ENCODE data around the gene SYNE1.

Gene SYNE1

DNA sequence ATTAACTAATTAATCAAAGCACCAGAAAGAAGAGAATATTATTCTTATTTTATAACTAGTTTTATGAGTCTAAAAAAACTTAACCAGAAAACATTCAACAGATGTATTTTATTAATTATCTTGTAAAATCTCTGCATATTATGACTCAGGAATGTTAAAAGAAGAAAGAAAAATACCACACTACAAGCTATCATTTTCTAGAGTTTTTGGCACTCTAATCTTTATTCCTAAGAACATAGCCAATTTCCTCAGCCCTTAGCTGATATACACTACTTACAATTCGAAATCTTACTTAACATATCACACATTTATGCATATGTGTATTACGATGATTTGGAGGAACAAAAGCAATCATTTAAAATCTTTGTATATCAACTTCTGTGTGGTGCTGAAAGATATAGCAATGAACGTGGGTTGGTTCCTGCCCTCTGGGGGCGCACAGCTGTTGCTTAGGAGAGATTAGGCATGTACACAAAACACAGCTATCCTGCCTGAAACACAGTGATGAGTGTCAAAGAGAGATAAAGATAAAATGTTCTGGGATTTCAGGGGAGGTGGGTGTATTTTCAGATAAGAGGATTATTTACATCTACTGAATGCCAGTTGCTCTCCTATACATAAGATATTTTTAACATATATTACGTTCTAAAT is 404.5 kb downstream of the SYNE1 start:
- no peak for DNase-seq (ENCODE audit: low read depth in 2 of 2)

DNA sequence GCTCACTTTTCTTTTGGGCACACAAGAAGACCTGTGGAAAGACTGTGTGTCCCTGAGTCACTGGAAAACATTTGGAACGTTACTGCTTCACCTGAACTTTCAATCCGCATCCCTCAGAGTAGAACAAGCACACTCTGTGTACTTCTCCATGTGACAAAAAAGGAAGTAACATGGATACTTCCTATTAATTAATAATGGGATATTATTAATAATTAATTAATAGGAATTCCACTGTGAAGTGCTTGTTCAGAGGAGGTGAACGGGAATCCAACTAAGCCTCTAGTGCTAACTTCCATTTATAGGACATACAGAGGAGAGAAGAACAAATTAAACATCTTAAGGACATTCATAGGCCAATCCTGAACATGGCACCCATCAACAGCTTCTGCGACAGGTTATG is 407.8 kb downstream of the SYNE1 start:
- no peak for DNase-seq (ENCODE audit: low read depth in 2 of 2)

DNA sequence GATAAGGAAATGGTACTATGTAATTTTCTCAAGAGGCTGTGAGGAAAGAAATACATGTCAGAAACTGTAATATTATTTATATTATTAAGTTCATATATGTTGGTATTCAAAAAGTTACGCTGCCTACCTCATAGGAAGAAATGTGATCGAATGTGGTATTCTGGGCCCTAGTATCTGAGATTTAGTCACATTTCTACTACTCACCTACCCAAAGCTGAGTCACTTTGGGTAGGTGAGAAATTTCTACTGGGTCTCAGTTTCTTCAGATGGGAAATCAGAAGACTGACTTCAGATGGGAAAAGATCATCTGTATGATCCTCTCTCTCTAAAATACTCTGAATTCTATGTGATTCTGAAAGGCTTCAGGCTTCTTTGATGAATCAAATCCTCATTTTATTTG is 411.0 kb downstream of the SYNE1 start:
- no peak for DNase-seq (ENCODE audit: low read depth in 2 of 2)

DNA sequence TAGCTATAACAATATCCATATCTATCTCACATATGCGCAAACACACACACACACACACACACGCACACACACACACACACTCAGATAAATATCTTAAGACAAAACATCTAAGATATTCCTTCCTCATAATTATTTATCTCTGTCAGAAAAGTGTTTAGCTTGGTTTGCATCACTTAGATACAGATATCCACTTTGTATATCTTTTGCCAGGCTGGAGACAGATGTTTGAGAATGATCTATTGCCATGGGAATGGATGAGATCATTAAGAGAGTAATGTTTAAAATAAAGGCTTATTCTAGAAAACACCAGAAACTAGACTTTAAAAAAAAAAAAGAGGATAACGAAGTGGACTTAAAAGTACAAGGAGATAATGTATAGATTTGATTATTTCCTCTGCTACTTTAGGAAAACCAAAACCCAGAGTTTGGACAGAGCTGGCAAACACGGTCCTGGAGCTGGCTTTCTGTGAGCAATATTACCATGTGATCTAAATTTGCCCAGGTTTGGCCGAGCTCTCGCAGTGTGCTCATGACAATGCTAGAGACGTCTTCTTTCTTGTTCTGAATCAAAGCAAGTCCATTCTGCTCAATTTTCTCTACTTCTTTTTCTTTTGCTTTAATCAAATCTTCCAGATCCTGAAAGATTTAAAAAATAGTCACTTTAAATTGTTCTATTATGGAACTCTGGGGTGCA is 411.8 kb downstream of the SYNE1 start:
- no peak for DNase-seq (ENCODE audit: low read depth in 2 of 2)

DNA sequence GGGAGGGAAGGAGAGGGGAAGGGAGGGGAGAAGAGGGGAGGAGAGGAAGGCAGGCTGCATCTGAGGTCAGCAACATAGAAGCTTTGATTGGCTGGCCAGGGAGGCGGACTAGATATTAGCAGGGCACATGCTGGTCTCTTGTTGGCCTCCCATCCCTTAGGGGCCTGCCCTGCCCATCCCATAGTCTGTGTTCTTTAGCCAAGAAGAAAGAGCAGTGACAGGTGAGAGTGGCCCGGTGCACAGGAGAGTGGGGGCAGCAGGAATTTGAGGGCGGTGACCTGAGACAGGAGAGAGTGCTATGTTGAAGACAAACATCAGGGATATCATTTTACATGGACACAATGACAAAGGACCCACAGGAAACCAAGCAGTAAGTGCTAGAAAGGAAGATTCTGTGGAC is 413.5 kb downstream of the SYNE1 start:
- DNase-seq (ENCODE audit: low read depth in 2 of 2): no peak

DNA sequence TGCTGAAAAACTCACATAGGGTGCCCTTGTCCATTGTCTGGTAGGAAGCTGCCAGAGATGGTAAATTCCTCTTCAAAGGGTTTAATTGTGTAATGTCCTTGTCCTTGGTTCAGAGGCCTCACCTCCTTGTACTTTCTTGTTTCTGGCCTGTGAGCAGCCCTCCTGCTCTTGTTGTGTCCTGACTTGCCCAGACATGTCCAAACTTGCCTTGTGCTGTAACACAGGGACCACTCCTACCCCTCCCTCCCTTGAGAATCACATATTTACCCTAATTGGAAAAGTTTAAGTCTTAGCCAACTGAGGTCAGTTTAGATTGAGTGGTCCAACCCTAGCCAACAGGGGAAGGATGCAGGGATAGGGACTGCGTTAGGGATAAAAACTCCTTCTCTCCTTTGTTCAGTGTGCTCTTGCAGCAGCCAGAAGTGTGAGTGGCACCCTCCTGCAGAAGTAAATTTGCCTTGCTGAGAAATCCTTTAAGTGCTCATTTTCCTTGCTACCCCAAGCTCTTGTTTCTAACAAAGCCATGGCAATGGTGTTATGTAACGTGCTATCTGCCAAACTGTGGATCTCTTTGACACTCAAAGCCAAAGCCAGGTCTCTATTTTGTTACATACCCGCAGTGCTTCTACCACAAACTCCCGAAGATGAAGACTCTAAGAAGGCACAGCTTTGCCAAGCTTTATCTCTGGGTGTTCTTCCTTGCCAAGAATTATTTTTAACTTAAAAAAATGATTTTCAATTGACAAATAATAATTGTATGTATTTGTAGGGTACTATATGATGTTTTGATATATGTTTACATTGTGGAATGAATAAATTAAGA is 415.1 kb downstream of the SYNE1 start:
- DNase-seq (ENCODE audit: low read depth in 2 of 2): no peak

DNA sequence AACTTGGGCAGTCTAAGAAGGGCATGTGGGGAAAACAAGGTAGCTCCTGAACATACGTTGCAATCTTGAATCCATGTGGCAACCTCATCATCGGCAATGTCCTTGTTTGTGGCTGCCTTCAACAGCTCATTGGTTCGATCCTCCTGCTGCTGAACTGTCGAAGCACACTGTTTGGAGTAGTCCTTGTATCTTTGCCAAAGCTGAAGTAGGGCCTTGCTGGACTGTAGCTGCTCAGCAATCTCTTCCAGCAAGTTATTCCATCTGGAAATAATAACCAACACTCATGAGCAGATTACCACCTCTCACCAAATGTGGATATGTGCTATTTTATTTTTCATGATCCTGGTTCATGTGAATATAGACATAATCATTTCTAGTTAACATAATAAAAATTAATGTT is 416.4 kb downstream of the SYNE1 start:
- no peak for DNase-seq (ENCODE audit: low read depth in 2 of 2)

DNA sequence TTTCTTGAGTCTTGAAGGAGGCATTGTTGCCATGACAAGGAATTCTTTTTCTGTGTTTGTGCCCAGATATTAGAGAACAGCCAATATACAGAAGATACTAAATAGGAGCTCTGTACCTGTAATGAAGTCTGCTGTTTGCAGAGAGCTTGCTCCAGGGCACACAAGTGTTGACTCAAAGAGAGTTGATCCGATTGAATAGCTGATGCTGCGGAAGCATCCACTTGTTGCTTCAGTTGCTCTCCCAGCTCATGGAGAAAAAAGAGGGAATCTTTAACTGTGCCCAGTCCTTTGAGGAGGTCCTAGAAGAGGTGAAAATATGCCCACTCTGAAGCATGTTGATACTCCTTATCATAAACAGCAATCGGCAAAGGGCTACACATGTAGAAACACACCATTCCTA is 418.3 kb downstream of the SYNE1 start:
- DNase-seq (ENCODE audit: low read depth in 2 of 2): no peak

DNA sequence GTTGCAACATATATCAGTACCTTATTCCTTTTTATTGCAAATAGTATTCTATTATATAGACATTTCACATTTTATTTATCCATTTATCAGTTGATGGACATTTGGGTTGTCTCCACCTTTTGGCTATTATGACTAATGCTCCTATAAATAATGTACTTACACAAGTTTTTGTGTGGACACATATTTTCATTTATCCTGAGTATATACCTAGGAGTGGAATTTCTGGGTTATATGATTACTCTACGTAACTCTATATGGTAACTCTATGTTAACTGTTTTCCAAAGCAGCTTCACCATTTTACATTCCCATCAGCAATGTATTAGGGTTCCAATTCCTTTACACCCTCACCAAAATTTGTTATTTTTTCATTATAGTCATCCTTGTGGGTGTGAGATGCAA is 424.7 kb downstream of the SYNE1 start:
- no peak for DNase-seq (ENCODE audit: low read depth in 2 of 2)

DNA sequence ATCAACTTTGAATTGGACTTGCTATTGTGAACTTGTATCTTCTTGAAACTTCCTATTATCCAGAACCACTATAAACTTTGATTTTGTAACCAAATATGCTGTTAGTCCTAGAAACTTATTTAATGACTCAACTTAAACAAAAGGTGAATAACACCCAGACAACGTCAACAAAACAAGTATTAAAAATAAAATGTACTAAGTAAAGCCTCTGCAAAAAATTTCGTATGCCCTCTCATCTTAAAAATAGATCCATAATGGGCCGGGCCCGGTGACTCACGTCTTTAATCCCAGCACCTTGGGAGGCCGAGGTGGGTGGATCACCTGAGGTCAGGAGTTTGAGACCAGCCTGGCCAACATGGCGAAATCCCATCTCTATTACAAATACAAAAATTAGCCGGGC is 428.0 kb downstream of the SYNE1 start:
- no peak for DNase-seq (ENCODE audit: low read depth in 2 of 2)

DNA sequence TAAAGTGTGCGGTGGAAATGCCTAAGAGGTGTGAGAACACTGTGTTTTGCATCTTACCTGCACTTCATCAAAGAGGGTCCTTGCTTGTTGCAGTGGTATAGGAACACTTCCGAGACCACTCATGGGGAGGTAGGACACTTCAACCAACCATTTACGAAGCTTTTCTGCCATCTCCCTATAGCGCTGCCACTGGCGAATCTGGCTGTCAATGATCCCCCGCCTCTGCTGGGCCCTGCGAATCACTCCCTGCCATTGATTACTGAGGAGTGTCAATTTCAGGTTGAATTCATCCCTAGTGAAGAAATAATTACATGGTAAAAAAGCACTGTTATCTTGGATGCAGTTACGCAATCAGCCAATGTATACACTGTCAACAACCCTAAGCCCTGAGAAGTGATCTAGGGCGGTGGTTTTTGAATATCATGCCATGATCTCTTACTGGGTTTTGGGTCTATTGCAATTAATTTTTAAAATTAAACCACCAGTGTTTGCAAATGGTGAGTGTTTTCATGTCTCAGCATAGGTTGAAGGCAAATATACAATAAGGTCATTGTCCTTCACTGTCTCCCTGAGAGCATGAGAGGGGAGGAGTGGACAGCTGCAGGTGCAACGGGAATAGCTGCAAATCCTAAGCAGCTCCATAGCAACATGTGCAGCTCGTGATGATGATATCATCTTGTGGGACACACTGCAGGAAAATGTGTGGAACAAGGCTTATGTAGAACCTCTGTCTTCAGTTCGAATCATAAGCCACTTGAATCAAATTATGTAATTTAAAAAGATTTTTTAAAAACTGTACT is 429.0 kb downstream of the SYNE1 start:
- DNase-seq (ENCODE audit: low read depth in 2 of 2): no peak

DNA sequence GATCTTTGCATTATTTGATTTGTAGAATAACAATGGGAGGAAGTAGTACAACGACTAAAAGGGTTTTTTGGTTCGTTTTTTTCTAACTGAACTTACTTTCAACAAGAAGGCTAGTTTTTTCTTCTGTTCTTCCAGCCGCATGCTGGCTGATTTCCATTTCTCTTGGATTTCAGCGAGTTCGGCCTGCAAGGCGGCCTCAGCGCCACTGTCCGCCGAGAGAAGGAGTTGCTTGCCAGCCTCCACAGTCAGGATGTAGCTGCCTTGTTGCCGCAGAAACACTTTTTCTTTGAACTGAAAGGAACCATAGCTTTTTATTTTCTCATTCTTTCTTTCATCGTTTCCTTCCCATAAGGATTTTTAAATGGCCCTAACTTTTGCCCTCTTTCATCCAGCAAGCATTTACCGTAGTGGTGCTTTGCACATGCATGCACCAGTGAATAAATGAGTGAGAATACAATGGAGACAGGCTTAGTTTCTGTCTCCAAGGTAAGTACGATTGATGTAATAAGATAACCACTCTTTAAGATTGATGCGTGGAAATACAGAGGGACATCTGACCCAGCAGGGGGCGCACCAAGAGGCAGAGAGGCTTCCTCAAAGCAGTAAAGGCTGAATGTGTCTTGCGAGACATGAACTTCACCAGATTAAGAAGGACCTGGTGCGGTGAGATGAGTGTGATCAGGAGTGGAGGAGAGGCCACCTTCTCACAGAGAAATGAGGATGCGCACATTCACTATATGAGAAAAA is 430.9 kb downstream of the SYNE1 start:
- peak in 1 of 2 donors; percentile 17 for DNase-seq (ENCODE audit: low read depth in 2 of 2)

DNA sequence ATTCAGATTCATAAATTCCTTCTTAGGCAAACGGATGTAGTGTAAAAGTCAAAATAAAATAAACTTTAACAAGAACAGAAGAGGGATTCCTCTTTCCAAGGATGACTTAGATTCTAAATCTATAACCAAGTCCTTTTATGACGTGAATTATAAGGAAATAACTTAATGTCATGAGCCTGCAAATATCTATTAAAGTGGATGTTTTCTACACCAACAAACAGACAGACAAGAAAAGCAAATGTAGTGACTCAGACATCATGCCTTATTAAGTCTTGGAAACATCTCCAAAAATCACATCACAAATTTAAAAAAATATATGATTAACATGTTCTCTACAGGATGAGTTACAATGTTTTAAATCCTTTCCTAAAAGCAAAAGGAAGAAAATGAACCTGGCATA is 432.6 kb downstream of the SYNE1 start:
- DNase-seq (ENCODE audit: low read depth in 2 of 2): no peak

DNA sequence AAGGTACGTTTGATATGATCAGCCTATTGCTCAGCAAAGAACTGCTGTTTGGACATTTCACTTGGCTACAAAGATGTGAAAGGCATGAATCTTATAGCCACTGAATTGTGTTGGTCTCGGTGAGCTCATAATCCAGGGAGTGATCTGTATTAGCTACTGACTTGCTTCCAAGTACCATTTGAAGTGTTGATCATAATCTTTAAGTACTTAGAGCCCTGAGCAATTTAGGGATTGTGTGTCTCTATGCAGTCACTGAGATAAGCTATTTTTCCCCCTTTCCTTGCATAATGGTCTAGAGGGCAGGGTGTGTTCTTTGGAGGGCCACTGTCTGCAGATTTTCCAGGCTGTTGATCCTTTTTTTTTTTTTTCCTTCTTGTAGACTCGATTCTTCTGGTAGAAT is 436.0 kb downstream of the SYNE1 start:
- no peak for DNase-seq (ENCODE audit: low read depth in 2 of 2)

DNA sequence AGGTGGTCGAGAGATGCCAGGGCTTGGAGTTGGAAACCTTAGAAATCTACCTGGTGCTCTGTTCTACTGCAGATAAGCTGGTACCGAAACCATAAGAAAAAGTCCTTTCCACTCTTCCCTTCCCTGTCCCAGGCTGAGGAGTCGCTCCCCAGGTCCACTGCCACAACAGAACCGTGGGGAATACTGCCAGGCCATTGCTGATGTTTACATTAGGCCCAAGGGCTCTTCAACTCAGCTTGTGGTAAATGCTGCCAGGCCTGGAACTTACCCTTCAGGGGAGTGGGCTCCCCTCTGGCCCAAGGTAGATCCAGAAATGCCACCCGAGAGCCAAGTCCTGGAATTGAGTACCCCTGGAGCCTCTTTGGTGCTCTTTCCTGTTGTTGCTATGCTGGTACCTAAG is 441.3 kb downstream of the SYNE1 start:
- no peak for DNase-seq (ENCODE audit: low read depth in 2 of 2)

DNA sequence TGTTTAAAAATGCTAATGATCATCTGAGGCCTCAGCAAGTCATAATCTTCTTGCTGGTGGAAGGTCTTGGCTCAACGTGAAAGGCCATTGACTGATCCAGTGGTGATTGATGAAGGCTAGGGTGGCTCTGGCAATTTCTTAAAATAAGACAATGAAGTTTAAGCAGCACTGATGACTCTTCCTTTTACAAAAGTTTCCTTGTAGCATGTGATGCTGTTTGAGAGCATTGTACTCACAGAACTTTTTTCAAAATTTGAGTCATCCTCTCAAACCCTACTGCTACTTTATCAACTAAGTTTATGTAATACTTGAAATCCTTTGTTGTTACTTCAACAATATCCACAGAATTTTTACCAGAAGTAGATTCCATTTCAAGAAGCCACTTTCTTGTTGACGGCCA is 447.4 kb downstream of the SYNE1 start:
- DNase-seq (ENCODE audit: low read depth in 2 of 2): no peak

DNA sequence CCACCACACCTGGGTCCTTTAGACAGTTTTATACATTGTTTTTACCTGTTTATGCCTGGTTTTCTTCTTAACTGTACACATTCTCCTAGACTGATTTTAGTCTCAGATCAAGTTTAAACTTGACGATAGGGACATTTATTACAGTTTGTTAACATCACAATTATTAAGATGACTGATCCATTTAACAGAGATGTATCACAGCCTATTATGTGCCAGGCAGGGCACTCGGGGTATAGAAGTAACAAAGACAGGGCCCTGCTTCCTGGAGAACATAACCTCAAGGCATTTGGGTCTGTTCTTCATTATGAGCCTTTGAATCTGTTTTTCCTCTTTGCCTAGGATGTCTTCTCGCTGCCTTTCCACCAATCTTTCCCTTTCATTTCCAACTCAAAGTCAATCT is 449.2 kb downstream of the SYNE1 start:
- no peak for DNase-seq (ENCODE audit: low read depth in 2 of 2)

DNA sequence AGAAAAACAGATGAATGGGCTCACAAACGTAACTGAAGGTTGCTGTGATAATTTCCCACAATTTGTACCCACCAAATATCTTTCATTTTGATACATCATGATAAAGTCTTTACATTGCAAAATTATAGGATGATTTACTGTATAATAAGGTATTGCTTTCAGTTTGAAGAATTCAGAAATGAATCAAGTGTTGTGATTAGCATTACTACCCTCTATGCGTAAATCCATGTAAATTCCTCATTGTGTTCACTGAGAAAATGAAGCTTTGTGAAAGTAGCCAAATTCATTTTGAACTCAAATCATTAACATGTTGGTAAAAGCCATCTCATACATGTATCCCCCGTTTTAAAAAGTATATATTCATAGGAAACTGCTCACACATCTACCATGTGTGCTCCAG is 450.3 kb downstream of the SYNE1 start:
- no peak for DNase-seq (ENCODE audit: low read depth in 2 of 2)

DNA sequence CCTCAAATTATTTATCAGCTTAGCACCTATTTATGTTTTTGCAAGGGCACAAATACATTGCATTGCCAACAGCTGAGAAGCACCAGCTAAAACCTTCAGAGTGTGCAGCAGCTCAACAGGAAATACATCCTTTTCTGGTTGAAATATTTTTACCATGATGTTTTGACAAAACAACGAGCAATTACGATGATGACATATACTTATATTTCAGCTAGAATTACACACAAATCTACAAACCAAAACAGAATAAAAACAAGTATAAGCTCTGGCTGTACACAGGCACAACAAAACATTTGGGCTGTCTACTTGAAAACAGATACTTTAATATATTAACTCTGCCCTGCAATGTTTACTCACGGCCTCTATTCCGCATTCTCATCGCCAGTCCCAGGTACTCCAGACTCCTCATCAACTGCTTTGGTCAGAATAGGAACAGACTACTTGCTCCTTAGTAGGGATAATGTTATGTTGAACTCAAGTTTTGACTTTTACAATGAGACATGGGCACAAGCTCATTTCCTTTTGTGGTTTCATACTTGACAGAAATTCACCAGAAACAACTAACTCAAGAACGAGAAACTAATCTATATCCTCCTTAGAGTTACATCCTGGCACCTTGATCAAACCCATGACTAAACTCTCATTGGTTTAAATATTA is 452.1 kb downstream of the SYNE1 start:
- no peak for DNase-seq (ENCODE audit: low read depth in 2 of 2)

DNA sequence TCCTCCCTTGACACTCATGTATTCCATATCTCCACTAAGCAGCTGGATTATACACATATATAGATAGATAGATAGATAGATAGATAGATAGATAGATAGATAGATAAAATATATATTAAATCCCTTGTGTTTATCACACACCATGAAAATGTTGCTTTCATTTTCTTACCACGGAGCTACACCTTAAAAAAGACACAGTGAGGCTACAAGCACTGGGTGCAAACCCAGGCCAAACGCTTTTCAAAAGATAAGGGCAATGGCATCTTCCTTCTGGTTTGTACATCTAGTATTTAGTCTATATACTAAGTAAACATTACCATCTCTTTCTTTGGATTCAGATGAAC is 452.6 kb downstream of the SYNE1 start:
- DNase-seq (ENCODE audit: low read depth in 2 of 2): no peak

DNA sequence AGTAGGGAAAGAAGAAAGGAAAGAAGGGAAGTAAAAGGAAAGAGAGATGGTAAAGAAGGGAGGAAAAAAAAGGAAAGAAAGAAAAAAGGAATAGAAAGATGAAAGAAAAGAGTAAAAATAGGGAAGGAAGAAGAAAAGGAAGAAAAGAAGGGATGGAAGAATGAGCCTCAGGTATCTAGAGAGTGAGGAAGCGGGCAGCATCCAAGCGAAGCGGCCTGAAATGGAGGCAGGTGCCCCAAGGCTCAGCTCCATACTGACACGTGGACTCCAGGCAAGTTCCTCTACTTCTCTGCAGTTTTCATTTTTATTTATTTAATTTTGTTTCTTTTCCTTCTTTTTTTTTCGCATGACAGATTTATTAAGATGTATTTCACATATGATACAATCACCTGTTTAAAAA is 456.6 kb downstream of the SYNE1 start:
- DNase-seq (ENCODE audit: low read depth in 2 of 2): no peak

All from stimulated activated CD8-positive, alpha-beta memory T cell treated with anti-CD3 and anti-CD28 coated beads, Interleukin-7, amount 100 ng/mL, for 1 hour (primary cell).